ENCODE results near the gene TUBA3D.
"Not testable (repeated sequence)": the region's sequence is repeated elsewhere in the genome, so short reads cannot be mapped to it uniquely, and the experiment has no call there.

The TUBA3D gene

DNA sequence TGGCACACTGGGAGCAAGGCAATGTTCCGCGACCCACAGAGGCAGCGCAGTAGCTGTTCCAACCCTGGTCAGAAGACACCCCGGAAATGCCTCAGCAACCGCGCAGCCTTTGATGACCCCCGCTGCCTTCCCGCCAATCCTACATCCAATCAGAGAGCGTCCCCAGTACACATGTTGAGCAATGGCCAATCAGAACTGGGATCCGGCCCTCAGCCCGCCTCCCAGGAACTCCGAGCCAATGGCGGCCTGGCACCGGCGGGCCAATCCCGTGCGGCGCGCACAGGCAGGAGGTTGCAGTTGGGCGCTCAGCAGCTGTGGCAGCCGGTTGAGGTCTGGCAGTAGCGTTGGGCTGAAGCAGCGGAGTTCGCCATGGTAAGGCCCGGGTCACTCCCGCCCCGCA lies at the start of gene TUBA3D:
TSS of gene TUBA3D (plus strand) at position 289 of the 400 bp plus-strand sequence. CDS start at position 370, 81 bp downstream.
- no peak for DNase-seq

DNA sequence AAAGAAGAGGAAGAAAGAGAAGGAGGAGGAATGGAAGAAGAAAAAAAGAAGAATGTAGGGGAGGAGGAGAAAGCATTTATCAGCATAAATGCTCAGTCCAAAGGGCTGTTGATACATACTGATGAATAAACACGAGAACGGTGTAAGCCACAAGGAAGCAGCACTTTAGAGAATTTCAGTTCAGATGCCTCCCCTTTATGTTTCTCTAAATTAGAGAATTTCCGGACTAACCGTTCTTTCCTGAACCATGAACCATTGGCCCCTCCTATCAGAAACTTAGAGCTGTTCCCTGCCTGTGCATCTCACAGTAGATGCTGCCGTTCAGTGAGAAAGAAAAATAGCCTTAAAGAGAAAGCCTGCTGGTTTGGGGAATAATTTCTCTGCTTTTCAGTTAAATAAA lies 49.2 kb upstream of the TUBA3D start:
- no peak for DNase-seq

DNA sequence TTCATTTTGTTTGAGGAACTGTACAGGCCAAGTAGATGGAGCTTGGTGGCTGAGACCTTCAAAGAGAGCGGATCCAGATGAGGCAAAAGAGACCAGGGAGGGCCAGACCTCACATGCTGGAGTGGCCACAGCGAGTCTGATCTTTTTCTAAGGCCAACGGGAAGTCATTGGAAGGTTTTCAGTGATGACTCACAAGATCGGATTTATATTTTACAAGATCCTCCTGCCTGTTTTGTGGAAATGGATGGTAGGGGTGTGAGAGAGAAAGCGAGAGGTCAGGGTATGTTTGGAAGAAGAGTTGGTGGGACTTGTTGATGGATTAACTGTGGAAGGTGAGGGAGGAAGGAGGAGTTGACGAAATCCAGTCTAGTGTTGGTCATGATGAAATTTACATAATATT lies 44.6 kb upstream of the TUBA3D start:
- no peak for DNase-seq

DNA sequence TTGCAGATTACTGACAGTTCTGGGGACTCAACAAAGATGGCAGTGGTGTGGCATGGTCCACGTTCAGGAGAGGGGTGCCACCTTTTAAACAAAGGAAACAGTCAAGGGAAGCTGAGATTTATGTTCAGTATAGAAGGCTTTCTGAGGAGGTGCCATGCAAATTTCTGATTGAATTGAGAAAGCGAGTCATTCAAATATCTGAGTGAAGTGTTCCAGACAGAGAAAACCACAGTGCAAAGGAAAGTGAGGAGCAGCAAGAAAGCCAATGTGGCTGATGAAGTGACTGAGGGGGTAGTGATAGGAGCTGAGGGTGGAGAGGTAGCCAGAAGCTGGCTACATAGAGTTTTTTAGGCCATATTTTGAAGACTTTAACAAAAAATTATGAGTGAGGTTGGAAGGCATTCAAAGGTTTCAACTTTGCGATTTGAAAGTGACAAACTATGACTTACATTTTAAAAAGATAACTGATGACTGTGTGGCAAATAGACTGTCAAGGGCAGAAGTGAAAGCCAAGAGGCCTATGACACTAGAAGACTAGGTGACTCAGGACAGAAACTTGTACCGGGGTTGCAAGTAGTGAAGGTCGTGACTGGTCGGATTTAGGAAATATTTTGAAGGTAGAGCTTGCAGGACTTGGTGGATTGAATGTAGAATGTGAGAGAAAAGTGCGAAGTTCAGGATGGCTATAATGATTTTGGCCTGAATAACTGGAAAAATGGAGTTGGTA lies 35.0 kb upstream of the TUBA3D start:
- DNase-seq: not testable (repeated sequence)

DNA sequence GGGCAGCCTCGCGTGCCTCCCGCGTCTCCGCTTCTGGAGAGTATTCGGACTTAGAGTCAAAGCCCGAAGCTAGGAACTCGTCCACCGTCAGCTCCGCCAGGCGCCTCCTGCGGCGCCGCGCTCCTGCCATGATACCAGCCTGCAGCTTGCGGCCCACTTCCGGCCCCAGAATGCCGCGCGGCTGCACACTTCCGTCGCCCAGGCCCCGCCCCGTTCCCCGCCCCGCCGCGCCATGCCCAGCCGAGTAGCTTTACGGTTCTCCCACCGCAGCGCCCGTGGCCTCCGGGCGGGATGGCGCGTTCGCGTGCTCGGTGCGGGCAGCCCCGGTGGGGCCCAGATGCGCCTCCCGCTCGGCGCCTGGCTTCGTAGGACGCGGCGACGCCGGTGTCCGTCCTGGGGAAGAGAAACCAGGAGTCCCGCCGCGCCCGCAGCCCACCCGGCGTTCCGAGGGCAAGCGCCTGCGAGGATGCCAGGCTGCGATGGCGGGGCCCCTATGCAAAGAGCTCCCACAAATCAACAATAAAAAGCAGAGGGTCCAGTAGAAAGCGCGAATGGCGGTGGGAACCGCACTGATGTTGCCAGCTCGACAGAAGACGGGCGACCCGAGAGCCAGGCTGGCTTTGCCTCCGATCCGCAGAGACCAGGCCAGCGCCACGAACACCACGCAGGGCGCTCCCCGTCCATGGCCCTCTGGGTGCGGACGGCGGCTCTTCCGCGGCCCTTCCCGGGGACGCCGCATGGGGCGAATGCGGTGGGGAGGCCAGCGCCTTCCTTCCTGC lies 31.0 kb upstream of the TUBA3D start:
- not testable (repeated sequence) for DNase-seq

DNA sequence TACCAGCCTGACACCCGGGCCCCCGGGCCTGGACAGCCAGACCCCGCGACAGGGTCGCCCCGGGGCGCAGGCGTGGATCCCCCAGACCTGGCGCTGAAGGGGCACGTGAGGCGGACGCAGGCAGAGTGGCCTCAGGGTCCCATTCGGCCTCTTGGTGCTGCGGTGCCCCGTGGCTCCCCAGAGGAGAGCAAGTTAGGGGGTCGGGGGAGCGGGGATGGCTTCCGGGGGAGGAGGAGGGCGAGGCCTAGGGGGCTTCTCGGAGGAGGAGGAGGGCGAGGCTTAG lies 30.5 kb upstream of the TUBA3D start:
- not testable (repeated sequence) for DNase-seq

DNA sequence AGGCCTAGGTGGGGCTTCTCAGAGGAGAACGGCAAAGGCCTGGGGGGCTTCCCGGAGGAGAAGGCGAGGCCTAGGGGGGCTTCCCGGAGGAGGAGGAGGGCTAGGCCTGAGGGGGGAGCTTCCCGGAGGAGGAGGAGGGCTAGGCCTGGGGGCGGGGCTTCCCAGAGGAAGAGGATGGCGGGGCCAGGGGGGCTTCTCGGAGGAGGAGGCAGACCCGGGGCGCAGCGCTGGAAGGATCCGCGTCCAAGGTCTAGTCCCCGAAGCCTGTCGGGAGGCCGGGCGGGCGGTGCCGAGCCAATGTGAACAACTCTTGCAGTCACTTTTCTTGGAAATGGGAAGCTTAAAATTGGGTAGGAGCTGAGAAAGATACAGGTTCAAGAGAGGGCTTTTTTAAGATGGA lies 30.0 kb upstream of the TUBA3D start:
- no peak for DNase-seq

DNA sequence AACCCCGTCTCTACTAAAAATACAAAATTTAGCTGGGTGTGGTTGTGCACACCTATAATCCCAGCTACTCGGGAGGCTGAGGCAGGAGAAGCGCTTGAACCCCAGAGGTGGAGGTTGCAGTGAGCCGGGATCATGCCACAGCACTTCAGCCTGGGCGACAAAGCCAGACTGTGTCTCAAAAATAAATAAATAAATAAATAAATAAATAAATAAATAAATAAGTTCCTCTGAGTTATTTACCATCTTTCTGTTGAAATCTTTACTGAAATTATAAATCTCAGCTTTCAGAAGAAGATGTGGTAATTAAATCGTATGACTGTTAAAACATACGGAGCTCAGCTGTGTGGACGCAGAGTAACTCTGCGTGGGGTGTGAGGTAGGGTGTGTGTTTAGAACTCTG lies 27.9 kb upstream of the TUBA3D start:
- not testable (repeated sequence) for DNase-seq

DNA sequence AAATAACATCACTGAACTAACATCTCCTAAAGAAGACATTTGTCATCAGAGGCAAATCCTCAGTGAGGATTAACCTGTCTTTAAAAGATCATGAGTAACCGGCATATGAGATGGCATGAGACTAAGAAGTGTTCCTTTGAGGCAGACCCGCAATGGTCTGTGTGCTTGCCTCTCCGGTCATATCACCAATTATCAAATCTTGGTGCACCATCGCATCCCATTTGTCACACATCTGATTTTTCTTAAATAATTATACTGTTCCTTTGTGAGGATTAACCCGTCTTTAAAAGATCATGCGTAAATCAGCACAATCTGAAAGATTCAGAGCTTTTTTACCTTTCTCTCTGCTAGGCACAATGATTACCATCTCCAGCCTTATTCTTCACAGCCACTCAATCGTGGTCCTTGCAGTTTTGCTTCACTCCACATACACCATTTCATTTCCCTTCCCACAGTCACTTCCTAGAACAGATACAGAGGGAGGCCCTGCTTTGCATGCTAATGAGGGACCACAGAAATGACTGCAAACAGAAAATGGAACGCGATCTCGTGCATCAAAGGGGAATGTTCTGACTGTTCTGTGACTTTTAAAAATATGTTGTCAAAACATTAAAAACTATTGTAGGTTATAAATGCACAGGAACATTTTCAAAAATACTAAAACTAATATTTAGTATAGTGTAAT lies 24.5 kb upstream of the TUBA3D start:
- not testable (repeated sequence) for DNase-seq

DNA sequence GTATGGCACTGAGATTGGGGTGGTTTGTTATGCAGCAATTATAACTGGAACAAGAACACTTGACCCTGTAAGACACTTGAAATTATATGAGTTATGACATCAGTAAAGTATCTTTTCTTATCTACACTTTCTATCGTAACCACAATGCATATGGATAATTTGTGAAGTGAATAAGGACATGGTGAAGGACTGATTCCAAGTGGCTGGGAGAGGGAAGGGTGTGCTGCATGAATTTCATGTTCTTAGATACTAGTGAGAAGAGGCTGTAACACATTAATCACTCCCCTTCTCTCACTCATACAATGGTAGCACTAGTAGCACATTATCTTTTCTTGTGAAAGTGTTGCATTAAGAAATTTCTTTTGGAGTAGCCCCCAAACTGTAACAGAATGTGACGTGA lies 21.0 kb upstream of the TUBA3D start:
- DNase-seq: not testable (repeated sequence)

DNA sequence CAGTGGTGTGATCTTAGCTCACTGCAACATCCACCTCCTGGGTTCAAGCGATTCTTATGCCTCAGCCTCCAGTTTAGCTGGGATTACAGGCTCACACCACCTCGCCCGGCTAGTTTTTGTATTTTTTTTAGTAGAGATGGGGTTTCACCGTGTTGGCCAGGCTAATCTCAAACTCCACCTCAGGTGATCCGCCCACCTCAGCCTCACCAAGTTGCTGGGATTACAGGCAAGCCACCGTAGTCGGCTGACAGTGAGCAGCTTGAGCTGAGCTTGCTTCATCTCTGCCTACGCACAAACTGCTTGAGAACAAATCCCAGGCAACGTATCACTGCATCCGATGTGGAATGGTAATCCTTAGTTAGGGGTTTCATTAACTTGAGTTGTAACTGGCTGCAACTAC lies 8.2 kb upstream of the TUBA3D start:
- not testable (repeated sequence) for DNase-seq

DNA sequence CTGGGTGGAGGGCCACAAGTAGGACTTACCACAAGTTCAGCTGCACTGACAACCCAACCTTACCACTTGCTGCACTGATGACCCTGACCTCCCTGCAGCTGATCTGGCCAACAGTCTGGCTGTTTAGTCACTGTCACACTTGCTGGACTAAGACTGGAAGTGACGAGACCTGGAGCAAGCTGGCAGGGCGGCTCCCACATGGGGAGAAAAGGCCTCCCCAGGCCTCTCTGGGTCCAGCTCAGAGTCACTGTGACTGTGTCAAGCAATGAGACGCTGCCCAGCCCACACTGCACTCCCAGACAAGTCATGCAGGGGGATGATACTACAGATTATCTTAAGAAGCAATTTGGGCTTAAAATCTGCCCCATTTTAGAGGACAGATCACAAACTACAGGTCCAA lies 5.0 kb upstream of the TUBA3D start:
- not testable (repeated sequence) for DNase-seq

DNA sequence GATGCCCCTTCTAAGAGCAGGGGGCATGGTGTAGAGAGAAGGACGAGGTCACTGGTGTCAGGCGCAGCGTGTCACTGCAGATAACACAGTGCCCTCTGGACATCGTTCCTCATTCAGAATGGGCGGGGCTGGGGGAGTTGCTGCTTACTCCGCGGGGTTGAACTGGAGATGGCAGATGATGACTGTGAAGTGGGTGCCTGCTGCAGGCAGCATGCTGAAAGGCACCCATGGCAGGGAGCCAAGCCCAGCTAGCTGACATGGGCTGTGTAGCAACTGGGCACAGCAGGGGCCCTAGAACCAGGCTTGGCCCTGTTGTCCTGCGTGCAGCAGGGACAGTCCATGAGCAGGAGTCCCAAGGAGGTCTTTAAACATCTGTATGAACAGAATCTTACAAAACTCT lies 4.3 kb upstream of the TUBA3D start:
- DNase-seq: not testable (repeated sequence)

DNA sequence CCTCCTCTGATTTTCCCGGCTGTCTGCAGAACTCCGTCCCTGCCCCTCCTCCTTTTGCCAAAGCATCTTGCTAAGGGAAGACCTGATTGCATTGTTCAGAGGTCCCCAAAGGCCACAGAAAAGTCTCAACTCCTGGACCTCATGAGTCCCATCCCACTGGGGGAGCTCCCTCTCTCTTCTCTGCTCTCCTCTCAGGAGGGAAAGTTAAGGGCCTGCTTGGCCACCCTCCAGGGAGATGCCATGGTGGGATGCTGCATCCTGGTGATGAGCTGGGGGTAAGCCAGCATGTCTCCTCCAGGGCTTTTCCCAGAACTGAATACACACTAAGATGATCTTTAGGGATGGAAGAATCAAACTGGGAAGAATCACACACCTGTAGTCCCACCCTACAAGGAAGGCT lies 2.7 kb upstream of the TUBA3D start:
- not testable (repeated sequence) for DNase-seq

DNA sequence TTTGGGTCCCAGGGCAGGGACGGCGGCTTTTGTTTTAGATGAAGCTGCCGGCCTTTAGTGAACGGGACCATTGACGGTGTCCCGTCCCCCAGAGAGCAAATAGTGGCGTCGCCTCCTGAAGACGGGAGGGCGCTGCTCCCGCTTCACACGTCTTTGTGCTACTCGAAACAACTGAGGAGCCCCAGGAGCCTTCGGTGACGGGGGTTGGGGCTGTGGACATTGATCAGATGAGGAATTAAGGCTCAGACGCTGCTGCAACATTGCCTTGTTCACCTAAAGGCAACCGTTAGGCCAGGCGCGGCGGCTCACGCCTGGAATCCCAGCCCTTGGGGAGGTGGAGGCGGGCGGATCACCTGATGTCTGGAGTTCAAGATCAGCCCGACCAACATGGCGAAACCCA lies 444 bp downstream of the TUBA3D start:
- not testable (repeated sequence) for DNase-seq

DNA sequence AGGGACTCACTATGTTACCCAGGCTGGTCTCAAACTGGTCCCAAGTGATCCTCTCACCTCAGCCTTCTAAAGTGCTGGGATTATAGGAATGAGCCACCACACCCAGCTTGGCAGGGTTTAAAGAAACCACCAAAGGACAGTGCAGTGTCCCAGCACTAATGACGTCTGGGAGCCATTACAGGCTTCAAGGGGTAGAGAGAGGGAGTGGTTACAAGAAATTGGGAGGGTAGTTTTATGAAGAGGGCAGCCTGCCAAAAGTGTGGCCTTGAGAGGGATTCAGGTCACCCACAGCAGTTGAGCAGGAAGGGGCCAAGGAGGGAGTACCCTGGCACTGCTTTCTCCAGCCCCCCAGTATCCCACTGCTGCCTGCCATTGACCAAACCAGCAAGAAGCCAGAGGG lies 1.3 kb downstream of the TUBA3D start:
- DNase-seq: not testable (repeated sequence)

DNA sequence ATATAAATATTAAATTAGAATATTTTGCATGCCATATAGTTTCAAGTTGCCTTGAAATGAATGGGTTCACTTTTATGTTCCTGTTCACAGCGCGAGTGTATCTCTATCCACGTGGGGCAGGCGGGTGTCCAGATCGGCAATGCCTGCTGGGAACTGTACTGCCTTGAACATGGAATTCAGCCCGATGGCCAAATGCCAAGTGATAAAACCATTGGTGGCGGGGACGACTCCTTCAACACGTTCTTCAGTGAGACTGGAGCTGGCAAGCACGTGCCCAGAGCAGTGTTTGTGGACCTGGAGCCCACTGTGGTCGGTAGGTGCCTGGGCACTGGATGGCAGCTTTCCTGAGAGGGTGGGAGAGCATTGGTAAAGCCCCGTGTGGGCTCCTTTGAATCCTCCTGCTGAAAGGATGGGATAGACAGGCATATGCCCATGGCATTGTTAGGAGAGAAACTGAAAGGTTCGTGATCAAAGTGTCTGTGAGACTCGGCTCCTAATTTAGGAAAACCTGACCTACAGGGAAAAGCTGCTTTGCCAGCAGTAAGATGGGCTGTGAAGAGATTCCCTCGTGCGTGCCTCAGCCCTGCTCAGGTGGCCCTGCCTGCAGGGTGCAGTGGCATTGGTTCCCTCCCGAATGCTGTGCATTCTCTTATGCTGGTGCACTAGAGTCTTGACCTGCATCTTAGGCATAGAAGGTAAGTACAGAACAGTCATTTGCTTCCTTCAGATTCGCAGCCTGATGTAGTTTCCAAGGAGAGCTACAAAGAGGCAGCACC lies 2.3 kb downstream of the TUBA3D start:
- not testable (repeated sequence) for DNase-seq

DNA sequence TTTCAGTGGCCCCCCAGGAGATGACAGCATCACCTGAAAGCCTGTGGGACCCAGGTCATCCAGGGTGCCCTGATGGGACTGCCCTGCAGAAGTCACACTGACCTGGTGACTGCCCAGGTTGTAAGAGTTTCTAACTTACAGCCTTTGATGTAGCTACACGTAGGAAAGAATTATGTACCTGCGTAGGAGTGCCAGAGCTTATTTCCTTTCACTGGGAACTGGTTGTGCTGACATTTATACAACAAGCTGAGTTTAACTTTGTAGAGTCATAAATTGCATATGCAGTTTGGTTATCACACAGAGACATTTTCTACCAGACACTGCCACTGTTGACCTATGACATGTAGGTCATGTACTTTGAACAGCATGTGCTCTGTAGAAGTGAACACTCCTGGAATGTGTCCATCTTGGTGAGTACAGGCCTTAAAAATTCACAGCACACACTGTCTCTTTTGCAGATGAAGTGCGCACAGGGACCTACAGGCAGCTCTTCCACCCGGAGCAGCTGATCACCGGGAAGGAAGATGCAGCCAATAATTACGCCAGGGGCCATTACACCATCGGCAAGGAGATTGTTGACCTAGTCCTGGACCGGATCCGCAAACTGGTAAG lies 3.0 kb downstream of the TUBA3D start:
- DNase-seq: not testable (repeated sequence)

DNA sequence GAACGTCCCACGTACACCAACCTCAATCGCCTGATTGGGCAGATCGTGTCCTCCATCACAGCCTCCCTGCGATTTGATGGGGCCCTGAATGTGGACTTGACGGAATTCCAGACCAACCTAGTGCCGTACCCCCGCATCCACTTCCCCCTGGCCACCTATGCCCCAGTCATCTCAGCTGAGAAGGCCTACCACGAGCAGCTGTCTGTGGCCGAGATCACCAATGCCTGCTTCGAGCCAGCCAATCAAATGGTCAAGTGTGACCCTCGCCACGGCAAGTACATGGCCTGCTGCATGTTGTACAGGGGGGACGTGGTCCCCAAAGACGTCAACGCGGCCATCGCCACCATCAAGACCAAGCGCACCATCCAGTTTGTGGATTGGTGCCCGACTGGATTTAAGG lies 4.4 kb downstream of the TUBA3D start:
- not testable (repeated sequence) for DNase-seq

DNA sequence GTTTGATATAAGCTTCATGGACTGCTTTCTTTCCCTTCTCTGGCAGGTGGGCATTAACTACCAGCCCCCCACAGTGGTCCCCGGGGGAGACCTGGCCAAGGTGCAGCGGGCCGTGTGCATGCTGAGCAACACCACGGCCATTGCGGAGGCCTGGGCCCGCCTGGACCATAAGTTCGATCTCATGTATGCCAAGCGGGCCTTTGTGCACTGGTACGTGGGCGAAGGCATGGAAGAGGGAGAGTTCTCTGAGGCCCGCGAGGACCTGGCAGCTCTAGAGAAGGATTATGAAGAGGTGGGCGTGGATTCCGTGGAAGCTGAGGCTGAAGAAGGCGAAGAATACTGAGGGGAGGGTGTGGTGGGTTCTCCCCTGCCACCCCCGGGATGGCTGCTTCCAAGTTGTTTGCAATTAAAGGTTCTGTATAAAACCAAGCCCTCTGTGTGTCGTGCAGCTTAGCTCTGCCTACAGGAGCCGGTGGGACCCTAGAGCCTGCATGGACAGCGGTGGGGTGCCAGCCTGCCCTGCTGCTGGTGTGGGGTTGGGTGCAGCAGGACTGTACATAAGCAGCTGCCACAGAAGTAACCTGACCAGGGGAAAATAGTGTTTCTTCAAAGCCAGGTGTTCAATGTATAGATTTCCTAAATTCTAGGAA lies 6.7 kb downstream of the TUBA3D start:
- DNase-seq: not testable (repeated sequence)

DNA sequence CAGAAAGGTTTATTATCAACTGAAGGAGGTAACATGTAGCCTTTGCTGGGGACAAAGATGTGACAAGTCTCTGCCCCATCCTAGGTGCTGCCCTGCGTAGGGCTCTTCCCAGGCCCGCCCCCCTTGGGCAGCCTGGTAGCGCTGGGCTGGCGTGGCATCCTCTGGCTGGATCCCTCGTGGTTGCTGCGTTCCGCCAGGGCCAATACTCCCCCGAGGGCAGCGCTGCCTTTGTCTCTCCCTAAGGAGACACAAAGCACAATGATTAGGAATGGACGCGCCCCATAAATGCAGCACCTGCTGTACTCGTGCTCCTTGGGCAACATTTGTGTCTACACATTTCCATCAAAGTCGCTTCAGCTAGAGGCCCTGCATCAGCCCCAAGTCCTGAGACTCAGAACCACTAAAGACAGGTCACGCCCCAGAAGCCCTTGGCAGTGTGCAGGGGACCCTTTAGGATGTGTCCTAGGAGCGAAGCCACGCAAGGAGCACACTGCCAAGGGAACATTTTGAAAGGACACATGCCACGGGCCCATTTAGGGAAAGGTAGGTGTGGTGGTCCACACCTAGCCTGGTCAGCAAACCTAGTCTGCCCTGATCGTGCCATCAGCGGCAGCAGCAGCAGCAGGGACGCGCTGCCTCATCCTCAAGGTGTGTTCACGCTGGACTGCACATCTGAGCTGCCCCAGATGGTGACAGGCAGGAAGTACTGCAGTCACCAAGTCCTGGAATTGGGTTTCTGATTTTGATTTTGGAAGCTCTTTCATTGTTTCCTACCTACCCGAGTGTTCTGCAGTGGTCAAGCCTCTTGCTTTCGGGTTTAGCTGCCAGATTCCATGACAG lies 8.3 kb downstream of the TUBA3D start:
- not testable (repeated sequence) for DNase-seq
